A549 (cell line): ENCODE data around the gene GAS7.

Source experiments
- CEBPB ChIP-seq, 2 experiments: fragments of >200 bp in 1 of 2; sonication (Bioruptor Twin) in 1 of 2; formaldehyde crosslinking in 1 of 2; IDR thresholded peaks; 2 replicates each; pipeline ENCODE4 v1.6.1; 2012 to 2016
- CTCF ChIP-seq: fragments of >200 bp; sonication (Bioruptor Twin); formaldehyde crosslinking; IDR thresholded peaks from 3 replicates; pipeline ENCODE4 v1.5.1; 2016
- ESRRA ChIP-seq: fragments of 150-350 bp; IDR thresholded peaks from 2 replicates; pipeline ENCODE4 v1.6.1; 2014; ENCODE audit warnings: mild to moderate bottlenecking, low read length, borderline replicate concordance
- FOSL2 ChIP-seq, 2 experiments: fragments of 450-650 bp in 1 of 2; fragments of >200 bp in 1 of 2; sonication (Bioruptor Twin) in 1 of 2; formaldehyde crosslinking; IDR thresholded peaks; 2 replicates each; pipeline versions ENCODE4 v1.5.0 to v1.6.1; 2016 to 2020; ENCODE audit warnings: mild to moderate bottlenecking in 1 of 2, moderate library complexity in 1 of 2
- HDAC2 ChIP-seq: fragments of 200-600 bp; sonication (generic); IDR thresholded peaks from 2 replicates; pipeline ENCODE4 v1.6.1; 2016
- HES2 ChIP-seq: fragments of >200 bp; sonication (Bioruptor Twin); formaldehyde crosslinking; IDR thresholded peaks from 2 replicates; pipeline ENCODE4 v1.6.1; 2016
- JUNB ChIP-seq: fragments of >200 bp; sonication (Bioruptor Twin); formaldehyde crosslinking; IDR thresholded peaks from 2 replicates; pipeline ENCODE4 v1.6.1; 2016
- MAFK ChIP-seq: fragments of 450-650 bp; IDR thresholded peaks from 2 replicates; pipeline ENCODE4 v1.6.1; 2014; ENCODE audit not compliant: partially characterized antibody
- MAZ ChIP-seq: fragments of 150-350 bp; IDR thresholded peaks from 2 replicates; pipeline ENCODE4 v1.6.1; 2014; ENCODE audit warnings: antibody characterized with exemption, low read depth, low read length, borderline replicate concordance
- POLR2A ChIP-seq: IDR thresholded peaks from 2 replicates; pipeline ENCODE4 v1.6.1; 2012; ENCODE audit warnings: mild to moderate bottlenecking, low read length
- RFX5 ChIP-seq: fragments of 450-650 bp; IDR thresholded peaks from 2 replicates; pipeline ENCODE4 v1.7.1; 2014; ENCODE audit warnings: antibody characterized with exemption, mild to moderate bottlenecking, moderate library complexity
- USF2 ChIP-seq: fragments of 450-650 bp; IDR thresholded peaks from 2 replicates; pipeline ENCODE4 v1.6.1; 2014; ENCODE audit warnings: antibody characterized with exemption
- ZFP36 ChIP-seq: fragments of 450-650 bp; IDR thresholded peaks from 2 replicates; pipeline ENCODE4 v1.6.1; 2014; ENCODE audit warnings: borderline replicate concordance; ENCODE audit not compliant: partially characterized antibody
- TF ChIP-seq, protein P1 (sequence below): IDR thresholded peaks from 2 replicates; pipeline ENCODE4 v1.6.1; 2012

- TF ChIP-seq CTCF, result no peak
- TF ChIP-seq HES2, result no peak
- TF ChIP-seq, protein P1, sequence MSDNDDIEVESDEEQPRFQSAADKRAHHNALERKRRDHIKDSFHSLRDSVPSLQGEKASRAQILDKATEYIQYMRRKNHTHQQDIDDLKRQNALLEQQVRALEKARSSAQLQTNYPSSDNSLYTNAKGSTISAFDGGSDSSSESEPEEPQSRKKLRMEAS, result no peak
- no peak for TF ChIP-seq ZFP36
- TF ChIP-seq POLR2A, result no peak
- no peak for TF ChIP-seq HDAC2
- no peak for TF ChIP-seq JUNB
- TF ChIP-seq MAFK, result no peak
- no peak for TF ChIP-seq CEBPB (IDR thresholded peaks at IDR 0.05)
- TF ChIP-seq ESRRA, result no peak
- no peak for TF ChIP-seq FOSL2 (IDR thresholded peaks at IDR 0.05)
- TF ChIP-seq FOSL2 (CRISPR knock-in tag; IDR thresholded peaks at IDR 0.05), result no peak
- no peak for TF ChIP-seq RFX5
- TF ChIP-seq USF2, result no peak
- no peak for TF ChIP-seq MAZ
Measured at GRCh38 chr17:10112962-10113361, 85.4 kb downstream of the GAS7 start.
